Colonic mucosa (tissue), 4 donors: ENCODE data around the gene CEP63. TPM values are rescaled to one million over a fixed set of nuclear protein-coding genes. Genes with fewer than 3 reads are reported as not detected.
A peak's percentile ranks its signal among the peaks of the same experiment; 100 is the strongest.

Source experiments
- DNase-seq: peaks from one replicate; pipeline ENCODE4 v3.0.0-alpha.2; 2020
- H3K27ac ChIP-seq: fragments of 200-600 bp; one replicate; pipeline ENCODE4 v1.8.0; 2021
- H3K27me3 ChIP-seq: fragments of 200-600 bp; one replicate; pipeline ENCODE4 v1.8.0; 2021
- H3K36me3 ChIP-seq: fragments of 200-600 bp; one replicate; pipeline ENCODE4 v1.8.0; 2021
- H3K4me1 ChIP-seq: fragments of 200-600 bp; one replicate; pipeline ENCODE4 v1.8.0; 2021; ENCODE audit warnings: mild to moderate bottlenecking
- H3K4me3 ChIP-seq: fragments of 200-600 bp; one replicate; pipeline ENCODE4 v1.8.0; 2021
- H3K9ac ChIP-seq, 2 donors: one replicate each; pipeline ENCODE4 v1.7.0; 2013; ENCODE audit warnings: control low read depth in 2 of 2, low read depth in 2 of 2, low read length in 2 of 2
- H3K9me3 ChIP-seq: fragments of 200-600 bp; one replicate; pipeline ENCODE4 v1.8.0; 2021
- intact Hi-C: fragments of 100-400 bp; cut with DNase I; formaldehyde crosslinking; loops from one replicate; pipeline ENCODE4 v1.14.1; 2022
- total RNA-seq, 2 donors: library from RNA; stranded (reverse); fragmentation: NEBNext Ultra II Directional in 1 of 2; extraction: Animal tissue kit (Norgen Biotek cat#: 25700) in 1 of 2; gene quantifications; one replicate each; pipeline ENCODE4 v1.2.1, GENCODE V29; 2021
- TF ChIP-seq, protein P1 (sequence below): fragments of 200-600 bp; IDR thresholded peaks from one replicate; pipeline ENCODE4 v1.8.0; 2022; ENCODE audit warnings: antibody characterized with exemption, mild to moderate bottlenecking
- donor health status: healthy.
- donor health status: DM: no; HTN: no; CAD: no.
- donor health status: DM: no; HTN: no; CAD: no.

The CEP63 gene
- 10 to 100 TPM; 16.9 to 19.6 TPM for total RNA-seq

DNA sequence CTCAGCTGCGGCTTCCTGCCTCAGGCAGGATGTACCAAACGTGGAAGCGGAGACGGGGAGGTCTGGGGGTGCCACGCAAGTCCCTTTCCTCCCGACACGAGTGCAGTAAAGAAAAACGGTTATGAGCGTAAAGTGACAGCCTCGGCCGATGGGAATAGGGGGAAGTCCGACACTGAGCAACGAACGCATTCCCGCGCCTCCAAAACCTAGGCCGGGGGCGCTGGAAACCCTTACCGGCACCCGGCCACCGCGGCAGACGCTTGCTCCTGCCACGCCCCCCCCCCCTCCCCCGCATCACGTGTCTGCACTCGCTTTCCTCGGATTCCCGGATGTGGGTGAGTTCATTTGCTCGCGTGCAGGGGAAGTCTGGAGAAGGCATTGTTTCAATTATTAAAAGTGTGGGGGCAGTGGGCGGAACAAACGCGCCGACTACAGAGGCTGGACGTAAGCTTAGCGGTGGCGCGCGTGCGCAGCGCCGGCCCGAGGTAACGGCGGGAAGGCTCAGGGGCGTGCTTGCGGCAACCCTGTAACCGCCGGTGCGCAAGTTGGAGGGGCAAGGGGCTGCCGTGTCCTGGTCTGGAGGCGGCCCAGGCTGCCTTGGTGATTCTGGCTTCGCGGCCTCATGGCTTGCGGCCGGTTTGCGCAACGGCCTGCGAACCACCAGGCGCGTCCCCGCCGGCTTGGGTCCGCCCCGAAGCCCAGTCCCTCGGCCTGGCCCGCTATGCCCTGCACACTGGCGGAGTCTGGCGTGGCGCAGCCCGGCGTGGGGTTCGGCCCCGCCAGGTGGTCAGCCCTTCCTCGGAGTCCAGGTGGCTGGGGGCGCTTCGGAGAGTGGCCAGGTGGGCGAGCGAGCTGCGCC is at the start of gene CEP63, which contains the start of gene ANAPC13:
Gene CEP63 (plus strand): TSS at position 340 of the 859 bp plus-strand sequence. CDS start 9,264 bp downstream, outside the sequence.
Gene ANAPC13 (minus strand): TSS at position 268 of the 859 bp plus-strand sequence. CDS start 3,081 bp downstream, outside the sequence.
- intact Hi-C loops, result no loop called here
- Histone ChIP-seq H3K4me1 (peaks cover 6% of the 10 kb centered on the region), H3K4me3 (peak within 1 kb of the TSS; percentile 68), H3K9me3 (no peaks in the 10 kb centered on the region), H3K27me3 (no peaks in the 10 kb centered on the region), H3K36me3 (no peaks in the 10 kb centered on the region), H3K9ac (peak within 1 kb of the TSS; percentile 82 to 93), H3K27ac (peak within 1 kb of the TSS; percentile 88)
- TF ChIP-seq, protein P1, sequence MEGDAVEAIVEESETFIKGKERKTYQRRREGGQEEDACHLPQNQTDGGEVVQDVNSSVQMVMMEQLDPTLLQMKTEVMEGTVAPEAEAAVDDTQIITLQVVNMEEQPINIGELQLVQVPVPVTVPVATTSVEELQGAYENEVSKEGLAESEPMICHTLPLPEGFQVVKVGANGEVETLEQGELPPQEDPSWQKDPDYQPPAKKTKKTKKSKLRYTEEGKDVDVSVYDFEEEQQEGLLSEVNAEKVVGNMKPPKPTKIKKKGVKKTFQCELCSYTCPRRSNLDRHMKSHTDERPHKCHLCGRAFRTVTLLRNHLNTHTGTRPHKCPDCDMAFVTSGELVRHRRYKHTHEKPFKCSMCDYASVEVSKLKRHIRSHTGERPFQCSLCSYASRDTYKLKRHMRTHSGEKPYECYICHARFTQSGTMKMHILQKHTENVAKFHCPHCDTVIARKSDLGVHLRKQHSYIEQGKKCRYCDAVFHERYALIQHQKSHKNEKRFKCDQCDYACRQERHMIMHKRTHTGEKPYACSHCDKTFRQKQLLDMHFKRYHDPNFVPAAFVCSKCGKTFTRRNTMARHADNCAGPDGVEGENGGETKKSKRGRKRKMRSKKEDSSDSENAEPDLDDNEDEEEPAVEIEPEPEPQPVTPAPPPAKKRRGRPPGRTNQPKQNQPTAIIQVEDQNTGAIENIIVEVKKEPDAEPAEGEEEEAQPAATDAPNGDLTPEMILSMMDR, result no peak
- DNase-seq, result peak; percentile 96

DNA sequence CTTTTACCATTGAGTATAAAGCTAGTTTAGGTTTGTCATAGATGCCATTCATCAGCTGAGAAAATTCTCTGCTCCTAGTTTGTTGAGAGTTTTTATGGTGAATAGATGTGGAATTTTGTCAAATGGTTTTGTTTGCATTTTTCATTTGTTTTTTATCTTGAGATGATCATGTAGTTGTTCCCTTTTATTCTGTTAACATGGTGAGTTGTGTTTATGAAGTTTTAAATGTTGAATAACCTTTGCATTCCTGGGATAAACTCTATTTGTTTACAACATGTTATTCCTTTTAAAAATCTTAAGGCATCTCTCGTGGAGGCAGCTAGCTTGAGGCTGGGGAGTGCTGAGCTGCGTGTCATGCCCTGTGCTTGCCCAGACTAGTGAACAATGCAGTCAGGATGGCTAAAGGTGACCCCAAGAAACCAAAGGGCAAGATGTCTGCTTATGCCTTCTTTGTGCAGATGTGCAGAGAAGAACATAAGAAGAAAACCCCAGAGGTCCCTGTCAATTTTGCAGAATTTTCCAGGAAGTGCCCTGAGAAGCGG is 48.6 kb upstream of the CEP63 start:
- H3K27me3 ChIP-seq, result no peaks in the 10 kb centered on the region
- no peak overlapping the region for H3K4me3 ChIP-seq
- TF ChIP-seq, protein P1, result no peak
- H3K9me3 ChIP-seq, result no peaks in the 10 kb centered on the region
- H3K9ac ChIP-seq, result no peak overlapping the region
- H3K4me1 ChIP-seq, result no peaks in the 10 kb centered on the region
- intact Hi-C loops, result no loop called here
- DNase-seq, result no peak
- H3K27ac ChIP-seq, result no peak overlapping the region
- no peaks in the 10 kb centered on the region for H3K36me3 ChIP-seq

DNA sequence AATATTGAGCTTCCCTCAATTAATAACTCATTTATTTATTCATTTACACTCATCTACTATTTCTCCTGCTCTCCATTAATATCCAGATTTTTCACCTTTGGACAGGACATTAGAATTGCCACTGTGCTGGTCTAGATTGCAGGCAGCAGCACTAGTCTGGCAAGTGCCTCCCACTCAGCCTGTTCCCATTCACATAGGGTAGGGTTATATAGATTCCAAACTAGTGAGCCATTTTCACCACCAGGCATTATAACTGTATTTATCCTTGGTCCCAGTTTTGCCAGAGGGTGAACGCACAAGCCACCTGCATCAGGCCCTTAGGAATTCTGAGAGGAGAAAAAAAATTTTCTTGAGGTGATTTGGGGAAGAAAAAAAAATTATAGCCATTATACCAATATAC is 44.5 kb upstream of the CEP63 start:
- DNase-seq, result no peak
- TF ChIP-seq, protein P1, result no peak
- intact Hi-C loops, result no loop called here
- no peaks in the 10 kb centered on the region for H3K36me3 ChIP-seq
- no peak overlapping the region for H3K27ac ChIP-seq
- no peaks in the 10 kb centered on the region for H3K4me1 ChIP-seq
- H3K4me3 ChIP-seq, result no peak overlapping the region
- H3K27me3 ChIP-seq, result no peaks in the 10 kb centered on the region
- H3K9me3 ChIP-seq, result no peaks in the 10 kb centered on the region
- no peak overlapping the region for H3K9ac ChIP-seq

DNA sequence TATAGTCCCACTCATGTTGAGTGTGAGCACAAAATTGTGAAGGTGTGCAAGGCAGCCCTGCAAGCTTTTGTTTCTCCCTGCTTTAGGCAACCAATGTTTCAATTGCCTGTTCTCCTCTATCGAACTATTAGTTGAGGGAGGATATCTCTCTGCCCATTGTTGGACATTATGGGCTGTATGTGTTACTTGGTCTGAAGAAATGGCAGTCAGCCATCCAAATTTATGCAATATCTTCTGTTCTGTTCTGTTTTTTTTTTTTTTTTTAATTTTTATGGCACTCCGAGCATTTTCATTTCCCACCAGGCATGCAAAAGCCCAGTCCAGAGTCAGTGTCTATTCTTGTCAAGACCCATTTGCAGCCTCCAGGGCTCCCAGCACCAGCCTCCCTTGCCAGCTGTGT is 44.0 kb upstream of the CEP63 start:
- Histone ChIP-seq H3K9ac (no peak overlapping the region), H3K27me3 (no peaks in the 10 kb centered on the region), H3K27ac (no peak overlapping the region), H3K9me3 (no peaks in the 10 kb centered on the region), H3K4me3 (no peak overlapping the region), H3K4me1 (no peaks in the 10 kb centered on the region), H3K36me3 (no peaks in the 10 kb centered on the region)
- intact Hi-C loops, result no loop called here
- no peak for DNase-seq
- TF ChIP-seq, protein P1, result no peak

DNA sequence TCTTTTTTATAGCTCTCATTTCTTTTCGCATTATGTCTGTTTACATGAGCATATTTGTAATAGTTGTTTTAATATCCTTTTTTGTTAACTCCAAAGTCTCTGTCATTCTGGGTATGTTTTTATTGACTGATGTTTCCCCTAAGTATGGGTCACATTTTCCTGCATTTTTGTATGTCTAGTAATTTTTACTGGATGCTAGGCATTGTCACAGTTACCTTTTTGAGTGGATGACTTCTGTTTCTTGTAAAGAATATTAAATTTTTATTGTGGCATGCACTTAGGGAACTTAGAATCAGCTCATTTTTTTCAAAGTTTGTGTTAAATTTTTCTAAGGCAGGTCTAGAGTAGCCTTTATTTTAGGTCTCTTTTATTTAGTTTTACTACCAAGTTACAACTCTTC is 40.8 kb upstream of the CEP63 start:
- intact Hi-C loops, result no loop called here
- Histone ChIP-seq H3K27ac (no peak overlapping the region), H3K9ac (no peak overlapping the region), H3K4me3 (no peak overlapping the region), H3K36me3 (no peaks in the 10 kb centered on the region), H3K4me1 (no peaks in the 10 kb centered on the region), H3K9me3 (no peaks in the 10 kb centered on the region), H3K27me3 (no peaks in the 10 kb centered on the region)
- DNase-seq, result no peak
- TF ChIP-seq, protein P1, result no peak
